ENCODE measurements around the gene TMPRSS6. TPM values are rescaled to one million over a fixed set of nuclear protein-coding genes. Genes with fewer than 3 reads are reported as not detected.

TMPRSS6 gene
- total RNA-seq, 4 donors from 2014 or later, result not detected

- TF ChIP-seq EP300 (IDR thresholded peaks at IDR 0.05) (no peak), POLR2AphosphoS5 (IDR thresholded peaks at IDR 0.05) (no peak), CTCF (IDR thresholded peaks at IDR 0.05) (no peak), POLR2A (IDR thresholded peaks at IDR 0.05) (no peak)
- Histone ChIP-seq H3K27ac (no peak overlapping the region), H3K4me1 (peaks cover 0 to 6% (median 0%) of the 10 kb centered on the region in 3 donors), H3K4me3 (no peak overlapping the region), H3K9me3 (peaks cover 0 to 5% (median 0%) of the 10 kb centered on the region in 3 donors), H3K27me3 (peaks cover 89% of the 10 kb centered on the region), H3K36me3 (no peaks in the 10 kb centered on the region)
- 50% methylated on average over 1 of the region's 6 CpGs; no CpG with 5 or more reads in 1 of the 2 donors for WGBS, 2 donors (ENCODE audit: low coverage in 1 of 2)
- ATAC-seq, result no peak
Observed at GRCh38 chr22:37146051-37146385, 36.5 kb upstream of the TMPRSS6 start.

GRCh38 chr22:37145180-37146050 is 35.9 kb upstream of the TMPRSS6 start:
- no peaks in the 10 kb centered on the region for H3K36me3 ChIP-seq
- peaks cover 89% of the 10 kb centered on the region for H3K27me3 ChIP-seq
- TF ChIP-seq EP300 (IDR thresholded peaks at IDR 0.05) (no peak), POLR2A (IDR thresholded peaks at IDR 0.05) (no peak), CTCF (IDR thresholded peaks at IDR 0.05) (no peak), POLR2AphosphoS5 (IDR thresholded peaks at IDR 0.05) (no peak)
- no peak overlapping the region for H3K4me3 ChIP-seq
- H3K9me3 ChIP-seq, result no peaks in the 10 kb centered on the region
- ATAC-seq, result no peak
- peaks cover 0 to 6% (median 0%) of the 10 kb centered on the region in 3 donors for H3K4me1 ChIP-seq
- 20 to 27% methylated on average over 9 to 17 of the region's 17 CpGs for WGBS, 2 donors (ENCODE audit: low coverage in 1 of 2)
- H3K27ac ChIP-seq, result no peak overlapping the region

GRCh38 chr22:37144180-37144554 is 34.7 kb upstream of the TMPRSS6 start:
- ATAC-seq, result no peak
- TF ChIP-seq CTCF (IDR thresholded peaks at IDR 0.05) (no peak), EP300 (IDR thresholded peaks at IDR 0.05) (no peak), POLR2A (IDR thresholded peaks at IDR 0.05) (no peak), POLR2AphosphoS5 (IDR thresholded peaks at IDR 0.05) (no peak)
- H3K36me3 ChIP-seq, result no peaks in the 10 kb centered on the region
- H3K4me3 ChIP-seq, result no peak overlapping the region
- H3K27ac ChIP-seq, result no peak overlapping the region
- H3K9me3 ChIP-seq, result no peaks in the 10 kb centered on the region
- H3K27me3 ChIP-seq, result peaks cover 82% of the 10 kb centered on the region
- H3K4me1 ChIP-seq, result peaks cover 0 to 6% (median 0%) of the 10 kb centered on the region in 3 donors
- 80 to 88% methylated on average over 1 to 4 of the region's 10 CpGs for WGBS, 2 donors (ENCODE audit: low coverage in 1 of 2)

GRCh38 chr22:37141971-37142370 is 32.5 kb upstream of the TMPRSS6 start:
- H3K36me3 ChIP-seq, result no peaks in the 10 kb centered on the region
- H3K27me3 ChIP-seq, result peaks cover 60% of the 10 kb centered on the region
- WGBS, 2 donors (ENCODE audit: low coverage in 1 of 2), result no CpG with 5 or more reads among the region's 6 CpGs
- TF ChIP-seq CTCF (IDR thresholded peaks at IDR 0.05), result no peak
- TF ChIP-seq POLR2A (IDR thresholded peaks at IDR 0.05), result no peak
- no peak for TF ChIP-seq POLR2AphosphoS5 (IDR thresholded peaks at IDR 0.05)
- TF ChIP-seq EP300 (IDR thresholded peaks at IDR 0.05), result no peak
- H3K27ac ChIP-seq, result no peak overlapping the region
- H3K4me3 ChIP-seq, result no peak overlapping the region
- H3K4me1 ChIP-seq, result peaks cover 0 to 6% (median 0%) of the 10 kb centered on the region in 3 donors
- no peaks in the 10 kb centered on the region for H3K9me3 ChIP-seq
- ATAC-seq, result no peak

GRCh38 chr22:37141476-37141875 is 32.0 kb upstream of the TMPRSS6 start:
- H3K9me3 ChIP-seq, result no peaks in the 10 kb centered on the region
- ATAC-seq, result no peak
- H3K36me3 ChIP-seq, result no peaks in the 10 kb centered on the region
- peaks cover 58% of the 10 kb centered on the region for H3K27me3 ChIP-seq
- H3K4me3 ChIP-seq, result no peak overlapping the region
- TF ChIP-seq POLR2AphosphoS5 (IDR thresholded peaks at IDR 0.05), result no peak
- no peak for TF ChIP-seq CTCF (IDR thresholded peaks at IDR 0.05)
- no peak for TF ChIP-seq EP300 (IDR thresholded peaks at IDR 0.05)
- TF ChIP-seq POLR2A (IDR thresholded peaks at IDR 0.05), result no peak
- no peak overlapping the region for H3K27ac ChIP-seq
- no CpG with 5 or more reads among the region's 10 CpGs for WGBS, 2 donors (ENCODE audit: low coverage in 1 of 2)
- peaks cover 0 to 6% (median 0%) of the 10 kb centered on the region in 3 donors for H3K4me1 ChIP-seq
